Stimulated activated CD4-positive, alpha-beta T cell treated with anti-CD3 and anti-CD28 coated beads, TNF-alpha, amount 100 ng/mL, for 24 hours (primary cell): ENCODE measurements around the gene TMEM179.

Experiments used
- DNase-seq, 3 experiments: peaks; one replicate each; pipeline ENCODE4 v3.0.0-alpha.2; 2020; ENCODE audit warnings: low read depth in 3 of 3

The TMEM179 gene

GRCh38 chr14:104555430-104556255 lies 48.9 kb downstream of the TMEM179 start:
- DNase-seq = no peak

- no peak for DNase-seq
These were observed 49.8 kb downstream of the TMEM179 start for GRCh38 chr14:104554608-104555429.

GRCh38 chr14:104554088-104554607 lies 50.4 kb downstream of the TMEM179 start:
- no peak for DNase-seq

GRCh38 chr14:104553166-104554087 lies 51.1 kb downstream of the TMEM179 start:
- no peak for DNase-seq

GRCh38 chr14:104552738-104553125 lies 51.8 kb downstream of the TMEM179 start:
- DNase-seq = no peak

GRCh38 chr14:104551851-104552737 lies 52.5 kb downstream of the TMEM179 start:
- no peak for DNase-seq

- DNase-seq = no peak
These were observed 53.5 kb downstream of the TMEM179 start for GRCh38 chr14:104550861-104551728.

- no peak for DNase-seq
These were observed 54.2 kb downstream of the TMEM179 start for GRCh38 chr14:104550340-104550860.

GRCh38 chr14:104549536-104550339 lies 54.8 kb downstream of the TMEM179 start:
- DNase-seq = no peak

- DNase-seq = no peak
These were observed 55.6 kb downstream of the TMEM179 start for GRCh38 chr14:104548802-104549535.

GRCh38 chr14:104547998-104548700 lies 56.4 kb downstream of the TMEM179 start:
- DNase-seq = no peak

GRCh38 chr14:104547310-104547997 lies 57.1 kb downstream of the TMEM179 start:
- DNase-seq = no peak

GRCh38 chr14:104546591-104547309 lies 57.8 kb downstream of the TMEM179 start:
- no peak for DNase-seq

GRCh38 chr14:104545942-104546501 lies 58.5 kb downstream of the TMEM179 start:
- no peak for DNase-seq

GRCh38 chr14:104545151-104545941 lies 59.2 kb downstream of the TMEM179 start:
- no peak for DNase-seq
